Body of pancreas (tissue), 4 donors: ENCODE data around the gene TNFAIP8. TPM values are rescaled to one million over a fixed set of nuclear protein-coding genes. Genes with fewer than 3 reads are reported as not detected.

ENCODE experiments used
- ATAC-seq: fragments of 150-250 bp; one replicate; pipeline ENCODE4 v1.9.1; 2016
- DNase-seq, 4 donors: peaks; one replicate each; pipeline ENCODE4 v3.0.0-alpha.2; 2019
- H3K27ac ChIP-seq, 4 donors: fragments of 200-600 bp; sonication (generic); 1 replicate in 3 of 4; 2 replicates in 1 of 4; pipeline versions ENCODE4 v1.5.1 to v1.6.1; 2016 to 2019; ENCODE audit warnings: mild to moderate bottlenecking in 1 of 4, mixed read lengths in 1 of 4, moderate library complexity in 1 of 4
- H3K27me3 ChIP-seq, 2 donors: fragments of 200-600 bp; sonication (generic); one replicate each; pipeline ENCODE4 v1.6.0; 2016; ENCODE audit warnings: mild to moderate bottlenecking in 1 of 2
- H3K36me3 ChIP-seq, 2 donors: fragments of 200-600 bp; sonication (generic); replicated peaks in 1 of 2; 2 replicates each; pipeline ENCODE4 v1.5.1; 2016; ENCODE audit warnings: low read depth in 2 of 2; ENCODE audit not compliant: insufficient read depth in 1 of 2
- H3K4me1 ChIP-seq: fragments of 200-600 bp; sonication (generic); one replicate; pipeline ENCODE4 v1.6.0; 2016
- H3K4me3 ChIP-seq, 2 donors: fragments of 200-600 bp; sonication (generic); 1 replicate in 1 of 2; 2 replicates in 1 of 2; pipeline ENCODE4 v1.5.1; 2016 to 2019
- H3K9me3 ChIP-seq, 3 donors: fragments of 200-600 bp; sonication (generic); 1 replicate in 2 of 3; 2 replicates in 1 of 3; pipeline ENCODE4 v1.5.1; 2016
- POLR2A ChIP-seq, 3 donors: fragments of 450-650 bp; IDR thresholded peaks; one replicate each; pipeline ENCODE4 v1.6.1; 2016; ENCODE audit warnings: antibody characterized with exemption in 3 of 3, mild to moderate bottlenecking in 2 of 3
- WGBS, 2 donors: methylation state at CpG; one replicate each; pipeline ENCODE4 v1.1.5; 2017; 5-methylcytosine and 5-hydroxymethylcytosine counted together
- intact Hi-C: fragments of 100-400 bp; cut with DNase I; formaldehyde crosslinking; loops from one replicate; pipeline ENCODE4 v1.15.1; 2023
- total RNA-seq, 2 donors: library from RNA; depleted of rRNA; stranded (reverse); fragments of >200 nt; gene quantifications; one replicate each; pipeline ENCODE4 v1.1.0, GENCODE V29; 2016
- TF ChIP-seq, protein P1 (sequence below), 7 experiments: fragments of 450-650 bp in 4 of 7; fragments of 200-600 bp in 3 of 7; sonication (generic) in 3 of 7; IDR thresholded peaks; one replicate each; pipeline ENCODE4 v1.5.1; 2016 to 2019; ENCODE audit warnings: antibody characterized with exemption in 7 of 7

TNFAIP8 gene
- total RNA-seq, 2 donors from 2014 or later = 15.8 to 32.3 TPM

DNA sequence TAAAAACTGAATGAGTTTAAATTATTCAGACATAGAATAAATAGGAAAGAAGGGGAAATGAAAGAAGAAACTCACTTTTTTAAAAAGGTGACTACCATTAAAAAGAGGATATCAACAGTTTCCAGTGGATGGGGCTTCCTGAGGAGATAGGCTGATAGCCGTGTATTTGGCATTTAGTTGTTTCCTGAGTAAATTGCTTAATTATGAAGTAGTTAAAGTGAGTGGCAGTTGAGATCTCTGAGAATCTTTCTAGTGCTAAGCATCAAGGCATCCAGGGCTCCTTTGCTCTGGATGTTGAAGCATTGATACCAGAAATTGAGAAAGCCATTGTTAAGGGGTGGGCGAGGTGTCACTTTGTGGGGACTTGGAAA lies 2.7 kb downstream of the TNFAIP8 start:
- WGBS, 2 donors = 71 to 81% methylated on average over 2 of the region's 2 CpGs
- no peak for ATAC-seq
- intact Hi-C loops = no loop called here
- Histone ChIP-seq H3K9me3 (no peaks in the 10 kb centered on the region), H3K27me3 (no peaks in the 10 kb centered on the region), H3K4me3 (no peak overlapping the region), H3K27ac (no peak overlapping the region), H3K36me3 (no peaks in the 10 kb centered on the region), H3K4me1 (peaks cover 14% of the 10 kb centered on the region)
- no peak for TF ChIP-seq POLR2A (IDR thresholded peaks at IDR 0.05)
- TF ChIP-seq, protein P1, sequence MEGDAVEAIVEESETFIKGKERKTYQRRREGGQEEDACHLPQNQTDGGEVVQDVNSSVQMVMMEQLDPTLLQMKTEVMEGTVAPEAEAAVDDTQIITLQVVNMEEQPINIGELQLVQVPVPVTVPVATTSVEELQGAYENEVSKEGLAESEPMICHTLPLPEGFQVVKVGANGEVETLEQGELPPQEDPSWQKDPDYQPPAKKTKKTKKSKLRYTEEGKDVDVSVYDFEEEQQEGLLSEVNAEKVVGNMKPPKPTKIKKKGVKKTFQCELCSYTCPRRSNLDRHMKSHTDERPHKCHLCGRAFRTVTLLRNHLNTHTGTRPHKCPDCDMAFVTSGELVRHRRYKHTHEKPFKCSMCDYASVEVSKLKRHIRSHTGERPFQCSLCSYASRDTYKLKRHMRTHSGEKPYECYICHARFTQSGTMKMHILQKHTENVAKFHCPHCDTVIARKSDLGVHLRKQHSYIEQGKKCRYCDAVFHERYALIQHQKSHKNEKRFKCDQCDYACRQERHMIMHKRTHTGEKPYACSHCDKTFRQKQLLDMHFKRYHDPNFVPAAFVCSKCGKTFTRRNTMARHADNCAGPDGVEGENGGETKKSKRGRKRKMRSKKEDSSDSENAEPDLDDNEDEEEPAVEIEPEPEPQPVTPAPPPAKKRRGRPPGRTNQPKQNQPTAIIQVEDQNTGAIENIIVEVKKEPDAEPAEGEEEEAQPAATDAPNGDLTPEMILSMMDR (IDR thresholded peaks at IDR 0.05) = no peak
- DNase-seq = no peak

DNA sequence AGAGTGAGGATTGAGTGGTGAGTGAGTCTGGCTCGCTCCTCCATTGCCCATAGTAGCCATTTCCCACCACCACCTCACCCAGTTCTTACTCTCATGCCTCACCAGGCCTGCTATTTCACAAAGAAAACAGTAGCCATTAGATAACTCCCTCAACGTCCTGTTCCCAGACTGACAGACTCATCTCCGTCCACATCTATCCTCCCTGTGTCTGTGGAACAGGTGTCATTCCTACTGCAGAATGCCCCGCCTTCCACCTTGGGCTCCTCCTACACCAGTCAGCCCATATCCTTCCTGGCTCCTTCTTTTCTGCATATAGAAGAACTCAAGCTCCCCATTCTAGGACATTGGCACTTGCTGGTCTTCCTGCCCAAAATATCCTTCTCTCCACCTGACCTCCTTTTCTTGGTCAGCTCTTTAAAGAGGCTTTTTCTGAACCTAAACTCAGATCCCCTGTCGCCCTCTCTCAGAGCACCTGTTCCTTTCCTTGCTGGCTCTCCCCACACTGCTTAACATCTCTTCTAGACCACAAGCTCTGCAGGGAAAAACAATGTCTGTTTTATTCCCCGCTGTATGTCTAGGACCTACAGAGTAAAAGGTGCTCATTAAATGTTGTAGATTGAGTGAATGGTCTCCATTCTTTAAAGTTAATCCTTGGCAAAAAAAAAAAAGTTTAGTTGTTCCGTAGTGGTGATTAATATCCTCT lies 3.2 kb downstream of the TNFAIP8 start:
- H3K27me3 ChIP-seq = no peaks in the 10 kb centered on the region
- H3K27ac ChIP-seq = no peak overlapping the region
- no peak for TF ChIP-seq POLR2A (IDR thresholded peaks at IDR 0.05)
- TF ChIP-seq, protein P1 (IDR thresholded peaks at IDR 0.05) = no peak
- no peak for ATAC-seq
- 82 to 85% methylated on average over 7 of the region's 7 CpGs for WGBS, 2 donors
- DNase-seq = no peak
- intact Hi-C loops = no loop called here
- H3K4me3 ChIP-seq = no peak overlapping the region
- H3K36me3 ChIP-seq = no peaks in the 10 kb centered on the region
- H3K9me3 ChIP-seq = no peaks in the 10 kb centered on the region
- peaks cover 14% of the 10 kb centered on the region for H3K4me1 ChIP-seq

DNA sequence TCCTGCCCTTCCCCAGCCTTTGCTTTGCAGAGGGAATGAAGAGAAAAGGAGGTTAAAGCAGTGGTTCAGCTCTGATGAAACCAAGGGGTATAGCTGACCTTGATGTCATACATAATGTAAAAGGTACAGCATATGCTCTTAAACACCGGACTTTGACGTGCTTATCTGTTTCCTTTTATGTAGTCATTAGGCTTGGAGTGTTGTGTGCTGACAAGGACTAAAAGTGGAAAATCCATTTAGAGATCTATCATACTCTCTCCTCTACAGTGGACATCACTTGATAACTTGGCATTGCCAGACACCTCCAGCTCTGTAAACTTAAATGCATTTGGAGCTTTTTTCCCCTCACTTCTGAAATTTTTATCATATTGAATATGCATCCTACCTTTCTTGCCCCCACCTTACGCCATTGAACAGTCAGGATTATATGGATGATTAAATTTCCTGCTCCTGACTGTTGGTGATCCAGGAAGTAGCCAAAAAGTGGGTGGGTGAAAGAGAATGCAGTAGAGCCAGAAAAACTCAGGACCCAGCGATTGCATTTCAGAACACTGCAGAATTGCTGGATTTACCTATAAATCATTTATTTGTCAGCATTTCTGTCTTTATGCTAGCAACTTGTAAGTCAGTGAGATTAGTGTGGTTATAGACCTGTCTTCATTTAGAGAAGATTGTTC lies 4.1 kb downstream of the TNFAIP8 start:
- DNase-seq = no peak
- TF ChIP-seq, protein P1 (IDR thresholded peaks at IDR 0.05) = no peak
- no peak for TF ChIP-seq POLR2A (IDR thresholded peaks at IDR 0.05)
- Histone ChIP-seq H3K27me3 (no peaks in the 10 kb centered on the region), H3K4me1 (peaks cover 11% of the 10 kb centered on the region), H3K4me3 (no peak overlapping the region), H3K27ac (no peak overlapping the region), H3K36me3 (no peaks in the 10 kb centered on the region), H3K9me3 (no peaks in the 10 kb centered on the region)
- WGBS, 2 donors = 39 to 57% methylated on average over 4 of the region's 4 CpGs
- intact Hi-C loops = no loop called here
- no peak for ATAC-seq

DNA sequence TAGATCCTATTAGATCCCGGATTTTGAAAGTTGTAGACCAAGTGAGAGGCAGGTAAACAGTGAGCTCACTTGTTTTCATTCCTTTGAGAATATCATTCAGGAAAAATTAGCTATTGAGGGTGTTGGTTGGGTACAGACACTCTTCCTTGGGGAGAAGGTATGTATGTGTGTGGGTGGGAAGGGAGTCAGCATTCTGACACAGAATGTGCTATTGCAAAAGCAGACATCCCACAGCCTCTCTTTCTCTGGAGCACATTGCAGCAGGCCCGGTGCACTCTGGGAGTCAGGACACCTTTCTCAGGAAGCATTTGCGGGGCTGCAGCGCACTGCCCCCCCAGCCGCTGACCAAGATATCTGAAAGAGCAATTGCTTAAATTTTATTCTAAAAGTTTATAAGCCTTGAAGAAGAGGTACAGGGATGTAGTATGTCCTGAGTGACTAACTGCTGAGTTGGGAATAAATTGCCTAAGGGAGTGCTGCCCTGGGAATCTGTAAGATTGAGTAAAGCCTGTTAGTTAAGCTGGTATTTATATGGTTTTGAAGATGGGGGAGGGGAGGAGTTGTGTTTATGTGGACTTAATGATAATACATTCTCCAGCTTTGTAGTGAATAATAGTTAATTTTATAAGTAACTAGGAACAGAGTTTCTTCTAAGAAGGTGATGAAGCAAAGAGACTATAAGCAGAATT lies 5.2 kb downstream of the TNFAIP8 start:
- no peak for DNase-seq
- H3K27ac ChIP-seq = no peak overlapping the region
- peaks cover 5% of the 10 kb centered on the region for H3K4me1 ChIP-seq

More for the DNA sequence above, 5.2 kb downstream of the TNFAIP8 start:
- Histone ChIP-seq H3K9me3 (no peaks in the 10 kb centered on the region), H3K36me3 (no peaks in the 10 kb centered on the region), H3K4me3 (no peak overlapping the region), H3K27me3 (no peaks in the 10 kb centered on the region)
- ATAC-seq = no peak
- 80 to 90% methylated on average over 5 of the region's 5 CpGs for WGBS, 2 donors
- intact Hi-C loops = no loop called here
- TF ChIP-seq, protein P1 (IDR thresholded peaks at IDR 0.05) = no peak
- no peak for TF ChIP-seq POLR2A (IDR thresholded peaks at IDR 0.05)
